Activated CD4-positive, alpha-beta T cell treated with anti-CD3 and anti-CD28 coated beads, Interleukin-2, amount 50 U/mL, for 4 hours (primary cell): ENCODE measurements around the gene IRGQ.
"Not testable (repeated sequence)": the region's sequence is repeated elsewhere in the genome, so short reads cannot be mapped to it uniquely, and the experiment has no call there.

ENCODE experiments used
- DNase-seq, 2 experiments: peaks; one replicate each; pipeline ENCODE4 v3.0.0-alpha.2; 2020

Gene IRGQ

GRCh38 chr19:43595999-43596841 is at the start of gene IRGQ, which contains the start of gene ZNF576:
Gene IRGQ, minus strand, starts transcription at chr19:43596134. Its CDS starts 796 bp downstream, at chr19:43595338.
Gene ZNF576, plus strand, starts transcription at chr19:43596595. Its CDS starts 514 bp downstream, at chr19:43597109.
- DNase-seq, result peak; percentile 100

- no peak for DNase-seq
Measured at GRCh38 chr19:43644181-43644580, 48.2 kb upstream of the IRGQ start.

GRCh38 chr19:43643326-43643725 is 47.4 kb upstream of the IRGQ start:
- no peak for DNase-seq

GRCh38 chr19:43642531-43642930 is 46.6 kb upstream of the IRGQ start:
- DNase-seq, result no peak

GRCh38 chr19:43641333-43641732 is 45.4 kb upstream of the IRGQ start:
- DNase-seq, result no peak

GRCh38 chr19:43640424-43640757 is 44.5 kb upstream of the IRGQ start:
- DNase-seq, result no peak

- peak; percentile 40 to 42 for DNase-seq
Measured at GRCh38 chr19:43639519-43640423, 43.8 kb upstream of the IRGQ start, which contains the start of gene CADM4. Gene CADM4, minus strand, starts transcription at chr19:43639850. Its CDS starts 60 bp downstream, at chr19:43639790.

GRCh38 chr19:43638995-43639518 is 43.1 kb upstream of the IRGQ start:
- DNase-seq, result no peak

GRCh38 chr19:43638214-43638994 is 42.5 kb upstream of the IRGQ start:
- no peak for DNase-seq

GRCh38 chr19:43636121-43636683 is 40.3 kb upstream of the IRGQ start:
- no peak for DNase-seq

GRCh38 chr19:43635561-43635940 is 39.6 kb upstream of the IRGQ start:
- DNase-seq, result not testable (repeated sequence)

GRCh38 chr19:43634872-43635560 is 39.1 kb upstream of the IRGQ start:
- no peak for DNase-seq

- no peak for DNase-seq
Measured at GRCh38 chr19:43634506-43634871, 38.6 kb upstream of the IRGQ start.

GRCh38 chr19:43634068-43634467 is 38.1 kb upstream of the IRGQ start:
- no peak for DNase-seq

GRCh38 chr19:43633520-43633919 is 37.6 kb upstream of the IRGQ start:
- no peak for DNase-seq

GRCh38 chr19:43631491-43631890 is 35.6 kb upstream of the IRGQ start:
- no peak for DNase-seq

- no peak for DNase-seq
Measured at GRCh38 chr19:43628646-43629326, 32.9 kb upstream of the IRGQ start.

GRCh38 chr19:43626838-43627237 is 30.9 kb upstream of the IRGQ start:
- no peak for DNase-seq

- no peak for DNase-seq
Measured at GRCh38 chr19:43625918-43626579, 30.1 kb upstream of the IRGQ start.

- peak; percentile 86 to 87 for DNase-seq
Measured at GRCh38 chr19:43624933-43625332, 29.0 kb upstream of the IRGQ start.
